ENCODE results near the gene PUM2. TPM values are rescaled to one million over a fixed set of nuclear protein-coding genes. Genes with fewer than 3 reads are reported as not detected.
"Not testable (repeated sequence)": the region's sequence is repeated elsewhere in the genome, so short reads cannot be mapped to it uniquely, and the experiment has no call there.

PUM2 gene
- total RNA-seq, 2 experiments from 2014 or later, result 78.4 to 112 TPM

DNA sequence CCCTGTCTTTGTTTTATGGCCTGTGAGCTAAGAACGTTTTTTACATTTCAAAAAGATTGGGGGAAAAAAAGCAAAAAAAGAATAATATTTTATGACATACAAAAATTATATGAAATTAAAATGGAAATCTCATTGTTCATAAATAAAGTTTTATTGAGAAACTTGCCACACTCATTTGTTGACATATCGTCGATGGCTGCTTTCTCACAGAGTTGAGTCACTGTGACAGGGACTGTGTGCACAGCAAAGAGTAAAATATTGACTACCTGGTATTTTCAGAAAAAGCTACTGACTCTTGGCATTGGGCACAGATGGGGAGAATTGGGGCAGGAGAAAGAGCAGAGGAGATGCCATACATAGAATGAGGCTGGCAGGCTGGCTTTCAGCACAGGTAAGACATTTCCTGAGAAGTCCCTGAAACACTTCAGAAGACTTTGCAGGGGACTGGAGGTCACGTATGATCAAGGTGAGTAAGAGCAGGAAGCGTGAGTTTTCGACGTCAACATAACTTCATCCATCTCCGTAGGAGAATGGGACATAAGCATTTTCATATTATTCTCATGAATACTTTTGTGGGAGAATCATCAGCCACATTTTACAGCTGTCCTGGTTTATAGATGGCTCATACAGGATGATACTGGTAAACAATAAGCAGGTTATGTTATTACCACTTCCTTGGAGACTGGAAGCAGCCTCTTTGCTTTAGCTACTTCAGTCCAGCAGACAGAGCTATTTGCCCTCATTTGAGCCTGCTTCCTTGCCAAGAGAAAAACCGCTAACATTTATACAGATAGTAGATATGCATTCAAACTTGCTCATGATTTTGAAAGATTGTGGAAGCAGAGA, 32.5 kb upstream of the PUM2 start:
- H3K27me3 Mint-ChIP-seq, result no peaks in the 10 kb centered on the region
- intact Hi-C loops (cut with DNase I, micrococcal nuclease), result no loop called here
- ChIA-PET POLR2A (interaction anchor here (0.7 kb wide), 1 partner anchor 190 kb away, joined by 6 read pairs; no protein-coding TSS in a partner anchor), CTCF (interaction anchor here (1.0 to 3.9 kb wide), 4 partner anchors 23 to 57 kb away, joined by 3 to 14 read pairs (median 4); no protein-coding TSS in a partner anchor)
- H3K9me3 Mint-ChIP-seq (ENCODE audit: low read depth), result no peaks in the 10 kb centered on the region
- H3K36me3 Mint-ChIP-seq (ENCODE audit: low read depth), result no peaks in the 10 kb centered on the region
- H3K4me1 Mint-ChIP-seq, result no peaks in the 10 kb centered on the region
- H3K27ac Mint-ChIP-seq, result peak overlapping the region; percentile 59
- ATAC-seq, result peak; percentile 42
- no peak for DNase-seq
- H3K4me3 Mint-ChIP-seq, result no peak overlapping the region

DNA sequence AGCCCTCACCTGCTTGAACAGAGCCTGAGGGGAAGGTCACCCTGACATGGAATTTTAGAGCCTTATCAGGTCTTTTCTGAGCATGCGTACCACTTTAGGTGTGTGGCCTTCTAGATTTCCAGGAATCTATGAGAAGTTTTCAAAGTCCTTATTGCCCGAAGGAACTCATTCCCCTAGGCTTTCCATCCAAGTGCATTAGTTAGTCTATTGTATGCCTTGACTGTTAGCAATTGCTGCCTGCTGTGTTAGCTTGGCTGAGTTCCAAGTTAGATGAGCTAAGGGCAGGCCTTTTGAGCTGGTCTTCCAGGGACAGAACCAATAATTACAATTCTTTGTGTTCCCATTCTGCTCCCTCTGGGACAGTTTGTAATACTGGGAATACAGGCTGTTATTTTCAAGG, 30.8 kb upstream of the PUM2 start:
- Mint-ChIP-seq H3K27ac (no peak overlapping the region), H3K36me3 (ENCODE audit: low read depth) (no peaks in the 10 kb centered on the region), H3K4me1 (no peaks in the 10 kb centered on the region), H3K4me3 (no peak overlapping the region), H3K27me3 (peaks cover 2% of the 10 kb centered on the region), H3K9me3 (ENCODE audit: low read depth) (no peaks in the 10 kb centered on the region)
- intact Hi-C loops (cut with DNase I, micrococcal nuclease), result no loop called here
- ChIA-PET CTCF (interaction anchor here (0.7 to 3.9 kb wide), 4 partner anchors 21 to 270 kb away, joined by 3 to 14 read pairs (median 4); partner anchors contain the start of gene HS1BP3), POLR2A (no interaction called here)
- DNase-seq, result no peak
- ATAC-seq, result no peak

DNA sequence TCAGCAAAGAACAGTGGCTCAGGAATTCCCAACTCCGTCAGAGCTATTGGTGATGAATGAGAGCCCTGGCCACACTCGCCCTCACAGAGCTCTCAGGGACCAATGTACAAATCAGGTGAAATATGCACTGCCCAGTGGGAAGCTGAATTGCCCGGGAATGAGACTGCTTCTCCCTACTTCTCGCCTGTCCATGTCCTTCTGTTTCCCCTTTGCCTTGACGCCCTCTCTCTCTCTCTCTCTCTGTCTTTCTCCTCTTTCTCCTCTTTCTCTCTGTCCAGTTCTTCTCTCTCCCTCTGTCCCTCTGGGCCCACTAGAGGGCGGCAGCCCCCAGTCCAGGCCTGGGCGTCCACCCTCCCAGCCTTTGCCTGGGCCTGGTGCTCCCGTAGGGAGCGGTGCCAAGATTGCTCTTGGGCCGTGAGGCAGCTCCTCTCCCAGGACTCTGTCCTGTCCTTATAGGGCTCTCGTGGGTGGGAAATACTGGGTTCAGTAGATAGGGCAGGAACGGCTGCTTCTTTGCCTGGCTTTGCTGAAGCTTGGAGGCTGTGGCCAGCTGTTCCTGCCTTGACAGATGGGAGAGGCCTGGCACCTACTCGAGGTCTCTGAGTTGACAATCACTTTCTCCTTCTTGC, 28.4 kb upstream of the PUM2 start:
- peaks cover 2% of the 10 kb centered on the region for H3K27me3 Mint-ChIP-seq
- H3K4me1 Mint-ChIP-seq, result no peaks in the 10 kb centered on the region
- intact Hi-C loops (cut with DNase I, micrococcal nuclease), result no loop called here
- DNase-seq (peak; percentile 16), ATAC-seq (peak; percentile 47)
- no peaks in the 10 kb centered on the region for H3K9me3 Mint-ChIP-seq (ENCODE audit: low read depth)
- no peaks in the 10 kb centered on the region for H3K36me3 Mint-ChIP-seq (ENCODE audit: low read depth)
- CTCF ChIA-PET, result interaction anchor here (0.7 to 3.9 kb wide), 5 partner anchors 10 to 263 kb away, joined by 3 to 14 read pairs (median 3); no protein-coding TSS in a partner anchor
- H3K27ac Mint-ChIP-seq, result no peak overlapping the region
- H3K4me3 Mint-ChIP-seq, result no peak overlapping the region
- POLR2A ChIA-PET, result no interaction called here

DNA sequence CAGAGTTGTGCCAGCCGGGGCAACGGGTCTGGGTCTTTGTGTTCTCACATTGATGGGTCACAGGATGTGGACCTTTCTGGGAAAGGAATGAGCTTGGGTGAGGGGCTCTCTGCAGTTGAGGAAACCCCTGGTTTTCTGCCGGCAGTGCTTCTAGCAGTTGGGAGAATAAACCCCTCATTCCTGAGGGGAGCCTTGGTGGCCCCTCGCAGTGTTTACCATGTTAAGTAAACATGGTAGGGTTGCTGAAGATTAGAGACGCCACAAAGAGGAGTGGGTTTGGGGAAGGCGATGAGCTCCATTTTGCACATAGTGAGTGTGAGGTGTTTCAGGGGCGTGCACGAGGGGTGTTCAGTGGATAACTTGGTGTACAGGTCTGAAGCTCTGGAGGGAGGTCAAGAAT, 27.7 kb upstream of the PUM2 start:
- no peak for ATAC-seq
- ChIA-PET CTCF (interaction anchor here (0.5 to 1.3 kb wide), 3 partner anchors 10 to 126 kb away, joined by 3 to 5 read pairs (median 3); no protein-coding TSS in a partner anchor), POLR2A (no interaction called here)
- no peaks in the 10 kb centered on the region for H3K4me1 Mint-ChIP-seq
- no peak overlapping the region for H3K27ac Mint-ChIP-seq
- peaks cover 2% of the 10 kb centered on the region for H3K27me3 Mint-ChIP-seq
- no peak for DNase-seq
- H3K4me3 Mint-ChIP-seq, result no peak overlapping the region
- H3K9me3 Mint-ChIP-seq (ENCODE audit: low read depth), result no peaks in the 10 kb centered on the region
- H3K36me3 Mint-ChIP-seq (ENCODE audit: low read depth), result no peaks in the 10 kb centered on the region
- intact Hi-C loops (cut with DNase I, micrococcal nuclease), result no loop called here

DNA sequence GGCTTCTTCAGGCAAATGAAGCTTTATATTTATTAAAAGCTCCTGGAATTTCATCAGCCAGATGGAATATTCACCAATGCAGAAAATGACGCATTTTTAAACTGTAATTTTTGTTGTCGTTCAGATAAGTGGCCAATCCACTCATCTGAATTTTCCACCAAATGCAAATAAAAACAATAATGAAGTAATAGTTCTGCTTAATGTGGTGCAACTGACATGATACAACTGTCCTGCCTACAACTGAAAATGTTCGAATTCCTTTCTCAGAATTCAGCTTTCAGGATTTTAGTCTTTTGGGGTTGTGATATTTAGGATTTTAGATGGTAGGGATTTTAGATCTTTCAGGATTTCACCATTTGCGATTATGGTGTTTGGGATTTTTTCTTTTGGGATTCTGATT, 27.1 kb upstream of the PUM2 start:
- H3K4me1 Mint-ChIP-seq, result no peaks in the 10 kb centered on the region
- H3K27me3 Mint-ChIP-seq, result peaks cover 2% of the 10 kb centered on the region
- no peaks in the 10 kb centered on the region for H3K36me3 Mint-ChIP-seq (ENCODE audit: low read depth)
- no peaks in the 10 kb centered on the region for H3K9me3 Mint-ChIP-seq (ENCODE audit: low read depth)
- no peak for ATAC-seq
- no peak overlapping the region for H3K27ac Mint-ChIP-seq
- no peak for DNase-seq
- ChIA-PET CTCF (interaction anchor here (0.7 kb wide), 2 partner anchors 52 to 179 kb away, joined by 3 to 4 read pairs; no protein-coding TSS in a partner anchor), POLR2A (no interaction called here)
- intact Hi-C loops (cut with DNase I, micrococcal nuclease), result no loop called here
- no peak overlapping the region for H3K4me3 Mint-ChIP-seq

DNA sequence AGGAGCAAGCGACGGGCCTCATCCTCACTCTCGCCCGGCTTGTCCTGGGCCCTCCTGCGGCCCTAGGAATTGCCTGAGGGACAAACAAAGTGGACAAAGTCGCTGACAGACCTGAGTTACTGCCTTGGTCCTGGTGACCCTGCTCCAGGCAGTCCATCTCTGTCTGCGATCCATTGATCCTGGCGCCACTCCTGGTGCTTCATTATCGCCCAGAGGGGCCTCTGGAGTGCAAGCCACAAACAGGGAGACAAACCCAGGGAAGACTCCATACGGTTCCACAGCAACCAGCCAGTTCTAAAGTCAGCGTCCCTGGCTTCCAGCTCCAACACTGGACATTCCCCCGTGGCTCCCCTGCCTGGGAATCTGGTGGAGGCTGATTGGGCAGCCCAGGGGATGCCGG, 24.3 kb upstream of the PUM2 start:
- peaks cover 14% of the 10 kb centered on the region for H3K27me3 Mint-ChIP-seq
- intact Hi-C loops (cut with DNase I, micrococcal nuclease); DNase-seq; H3K27ac Mint-ChIP-seq; H3K36me3 Mint-ChIP-seq (ENCODE audit: low read depth); H3K4me1 Mint-ChIP-seq; POLR2A ChIA-PET; H3K9me3 Mint-ChIP-seq (ENCODE audit: low read depth); H3K4me3 Mint-ChIP-seq; ATAC-seq: not testable (repeated sequence)
- CTCF ChIA-PET, result interaction anchor here (0.9 kb wide), 1 partner anchor 36 kb away, joined by 3 read pairs; no protein-coding TSS in a partner anchor

DNA sequence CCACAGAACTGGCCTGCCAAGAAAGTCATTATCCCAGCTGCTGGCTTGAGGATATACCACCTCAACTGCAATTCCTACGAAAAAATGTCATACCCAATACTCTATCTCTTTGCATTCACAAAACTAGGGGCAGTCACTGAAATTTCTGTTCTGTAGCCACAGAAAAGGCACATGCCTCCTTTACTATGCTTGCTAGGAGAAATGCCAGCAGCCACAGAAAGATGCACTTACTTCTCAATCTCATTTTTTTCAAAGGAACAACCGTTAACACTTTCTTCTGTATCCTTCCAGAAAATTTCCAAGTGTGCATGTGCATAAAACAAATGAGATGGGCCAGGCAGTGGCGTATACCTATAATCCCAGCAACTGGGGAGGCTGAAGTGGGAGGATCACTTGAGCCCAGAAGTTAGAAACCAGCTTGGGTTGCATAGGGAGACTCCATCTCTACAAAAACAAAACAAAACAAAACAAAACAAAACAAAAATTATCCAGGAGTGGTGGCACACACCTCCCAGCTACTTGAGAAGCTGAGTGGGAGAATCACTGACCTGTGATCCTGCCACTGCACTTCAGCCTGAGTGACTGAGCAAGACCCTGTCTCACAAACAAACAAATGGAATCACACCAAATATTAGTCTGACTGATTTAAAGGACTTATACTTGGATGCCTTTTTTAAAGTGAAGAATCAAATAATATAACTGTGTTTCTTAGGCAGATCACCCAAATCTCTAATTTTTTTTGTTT, 22.4 kb upstream of the PUM2 start:
- H3K4me1 Mint-ChIP-seq, result no peaks in the 10 kb centered on the region
- DNase-seq (no peak), ATAC-seq (no peak)
- H3K27me3 Mint-ChIP-seq, result peaks cover 24% of the 10 kb centered on the region
- H3K36me3 Mint-ChIP-seq (ENCODE audit: low read depth), result no peaks in the 10 kb centered on the region
- intact Hi-C loops (cut with DNase I, micrococcal nuclease), result no loop called here
- CTCF ChIA-PET, result interaction anchor here (0.7 to 0.9 kb wide), 3 partner anchors 38 to 138 kb away, joined by 3 read pairs; no protein-coding TSS in a partner anchor
- POLR2A ChIA-PET, result no interaction called here
- no peak overlapping the region for H3K4me3 Mint-ChIP-seq
- no peak overlapping the region for H3K27ac Mint-ChIP-seq
- peaks cover 3% of the 10 kb centered on the region for H3K9me3 Mint-ChIP-seq (ENCODE audit: low read depth)

DNA sequence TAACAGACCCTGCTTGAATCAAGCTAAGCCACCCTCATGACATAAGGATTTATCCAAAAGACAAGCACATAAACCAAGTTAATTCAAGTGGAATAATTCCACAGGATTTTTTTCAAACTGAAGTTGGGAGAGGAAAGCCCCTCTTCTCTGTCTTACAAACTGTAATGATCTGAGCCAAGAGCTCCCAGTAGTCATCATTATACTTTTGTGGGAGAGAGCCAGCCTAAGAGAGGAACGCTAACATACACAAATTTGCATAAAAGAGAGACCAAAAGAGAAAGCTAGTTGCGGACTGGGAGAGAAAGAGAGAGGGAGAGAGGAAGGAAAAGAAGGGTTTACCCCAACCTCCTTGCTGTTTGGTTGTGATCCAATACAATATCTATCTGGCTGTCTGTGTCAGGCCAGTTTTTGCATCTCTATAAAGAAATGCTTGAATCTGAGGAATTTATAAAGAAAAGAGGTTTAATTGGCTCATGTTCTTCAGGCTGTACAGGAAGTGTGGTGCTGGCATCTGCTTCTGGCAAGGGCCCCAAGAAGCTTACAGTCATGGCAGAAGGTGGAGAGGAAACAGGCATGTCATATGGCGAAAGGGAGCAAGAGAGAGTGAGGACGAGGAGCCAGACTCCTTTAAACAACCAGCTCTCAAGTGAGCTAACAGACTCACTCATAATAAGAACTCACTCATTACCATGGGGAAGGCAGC, 20.8 kb upstream of the PUM2 start:
- Mint-ChIP-seq H3K9me3 (ENCODE audit: low read depth) (peaks cover 3% of the 10 kb centered on the region), H3K36me3 (ENCODE audit: low read depth) (no peaks in the 10 kb centered on the region), H3K4me1 (peaks cover 7% of the 10 kb centered on the region), H3K27ac (no peak overlapping the region), H3K4me3 (no peak overlapping the region), H3K27me3 (peaks cover 21% of the 10 kb centered on the region)
- ATAC-seq, result no peak
- CTCF ChIA-PET, result interaction anchor here (1.0 to 2.3 kb wide), 2 partner anchors 45 to 61 kb away, joined by 4 to 9 read pairs; no protein-coding TSS in a partner anchor
- no peak for DNase-seq
- POLR2A ChIA-PET, result no interaction called here
- intact Hi-C loops (cut with DNase I, micrococcal nuclease), result no loop called here

DNA sequence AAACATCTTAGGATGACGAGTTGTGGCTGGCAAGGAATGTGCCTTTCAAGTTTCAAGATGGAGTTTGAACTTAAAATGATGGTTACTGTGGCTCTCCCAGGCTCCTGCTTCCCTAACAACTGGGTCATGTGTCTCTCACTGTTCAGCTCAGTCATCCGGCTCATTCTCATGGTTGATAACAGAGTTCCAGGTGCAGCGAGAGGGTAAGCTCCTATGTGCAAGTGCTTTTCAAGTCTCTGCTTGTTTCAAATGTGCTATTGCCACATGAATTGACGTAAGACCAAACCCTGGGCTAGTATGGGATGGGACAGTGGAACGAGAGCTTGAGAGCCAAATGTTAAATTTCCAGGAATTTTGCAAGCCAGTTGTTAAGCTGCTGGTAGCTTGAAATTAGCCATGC, 19.5 kb upstream of the PUM2 start:
- no peaks in the 10 kb centered on the region for H3K36me3 Mint-ChIP-seq (ENCODE audit: low read depth)
- H3K4me1 Mint-ChIP-seq, result peaks cover 18% of the 10 kb centered on the region
- ChIA-PET CTCF (interaction anchor here (0.7 to 2.3 kb wide), 2 partner anchors 44 to 134 kb away, joined by 5 to 9 read pairs; no protein-coding TSS in a partner anchor), POLR2A (no interaction called here)
- peaks cover 21% of the 10 kb centered on the region for H3K27me3 Mint-ChIP-seq
- H3K4me3 Mint-ChIP-seq, result no peak overlapping the region
- no peak overlapping the region for H3K27ac Mint-ChIP-seq
- ATAC-seq (no peak), DNase-seq (no peak)
- H3K9me3 Mint-ChIP-seq (ENCODE audit: low read depth), result peaks cover 3% of the 10 kb centered on the region
- intact Hi-C loops (cut with DNase I, micrococcal nuclease), result no loop called here

DNA sequence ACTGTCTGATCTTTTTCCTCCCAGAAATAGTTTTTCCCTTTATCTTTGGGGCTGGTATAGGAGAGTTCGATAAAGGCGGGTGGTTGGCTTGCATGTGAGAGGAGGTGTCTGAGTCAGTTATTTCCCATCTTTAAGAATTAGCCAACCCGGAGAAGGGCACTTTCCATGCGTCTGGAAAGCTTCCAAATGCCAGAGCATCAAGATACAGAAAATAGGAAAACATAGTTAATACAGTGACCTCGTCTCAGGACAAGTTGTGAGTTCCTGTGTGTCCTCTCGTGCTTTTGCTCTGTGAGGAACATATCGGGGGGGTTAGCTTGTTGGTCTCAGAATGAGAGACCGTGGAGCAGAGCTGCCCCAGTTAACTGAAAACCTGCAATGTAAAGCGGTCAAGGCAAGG, 18.7 kb upstream of the PUM2 start:
- no peak for DNase-seq
- CTCF ChIA-PET, result interaction anchor here (0.5 to 1.2 kb wide), 2 partner anchors 9 to 507 kb away, joined by 3 to 4 read pairs; no protein-coding TSS in a partner anchor
- intact Hi-C loops (cut with DNase I, micrococcal nuclease), result loop anchor here (5.0 to 10.0 kb wide), 2 partner anchors 455 to 467 kb away; partner anchors contain the start of genes LDAH (in 1 of the 2) and TTC32 (in 1 of the 2)
- H3K36me3 Mint-ChIP-seq (ENCODE audit: low read depth), result no peaks in the 10 kb centered on the region
- H3K9me3 Mint-ChIP-seq (ENCODE audit: low read depth), result peaks cover 3% of the 10 kb centered on the region
- H3K27ac Mint-ChIP-seq, result no peak overlapping the region
- H3K4me1 Mint-ChIP-seq, result peaks cover 23% of the 10 kb centered on the region
- H3K4me3 Mint-ChIP-seq, result no peak overlapping the region
- peaks cover 21% of the 10 kb centered on the region for H3K27me3 Mint-ChIP-seq
- POLR2A ChIA-PET, result interaction anchor here (0.6 kb wide), 1 partner anchor 29 kb away, joined by 3 read pairs; no protein-coding TSS in a partner anchor
- ATAC-seq, result no peak
